HepG2 (cell line): ENCODE data around the gene PTPRH. TPM values are rescaled to one million over a fixed set of nuclear protein-coding genes. Genes with fewer than 3 reads are reported as not detected.

Experiments used
- DPF2 ChIP-seq: sonication (generic); formaldehyde crosslinking; IDR thresholded peaks from 2 replicates; pipeline ENCODE4 v1.4.0; 2020; ENCODE audit warnings: mild to moderate bottlenecking, low read depth, missing genetic modification reagents, borderline replicate concordance
- DRAP1 ChIP-seq: IDR thresholded peaks from 2 replicates; pipeline ENCODE4 v1.6.1; 2016; ENCODE audit warnings: missing genetic modification reagents, missing compliant biosample characterization
- FOXA1 ChIP-seq, 2 experiments: fragments of 450-650 bp in 1 of 2; sonication (generic) in 1 of 2; formaldehyde crosslinking in 1 of 2; IDR thresholded peaks; 2 replicates each; pipeline versions ENCODE4 v1.4.0 to v1.6.1; 2016 to 2020; ENCODE audit warnings: missing genetic modification reagents in 1 of 2
- GABPB1 ChIP-seq: IDR thresholded peaks from 2 replicates; pipeline ENCODE4 v1.6.1; 2016; ENCODE audit warnings: mild to moderate bottlenecking, missing genetic modification reagents, moderate library complexity, missing compliant biosample characterization
- KAT8 ChIP-seq: IDR thresholded peaks from 2 replicates; pipeline ENCODE4 v1.6.1; 2016; ENCODE audit warnings: missing genetic modification reagents, missing compliant biosample characterization
- KDM2A ChIP-seq: sonication (generic); formaldehyde crosslinking; IDR thresholded peaks from 2 replicates; pipeline ENCODE4 v1.4.0; 2020; ENCODE audit warnings: low read depth, missing genetic modification reagents, borderline replicate concordance
- KLF16 ChIP-seq, 2 experiments: sonication (generic) in 1 of 2; formaldehyde crosslinking in 1 of 2; IDR thresholded peaks; 2 replicates each; pipeline versions ENCODE4 v1.6.1 to v1.8.0; 2016 to 2023; ENCODE audit warnings: missing genetic modification reagents in 2 of 2, missing compliant biosample characterization in 1 of 2
- MAX ChIP-seq: IDR thresholded peaks from 2 replicates; pipeline ENCODE4 v1.6.1; 2012; ENCODE audit warnings: inconsistent platforms
- MXI1 ChIP-seq: IDR thresholded peaks from 3 replicates; pipeline ENCODE4 v1.6.1; 2012; ENCODE audit warnings: low read depth, low read length, inconsistent platforms, borderline replicate concordance
- RCOR2 ChIP-seq: IDR thresholded peaks from 2 replicates; pipeline ENCODE4 v1.6.1; 2016; ENCODE audit warnings: missing biosample characterization, missing genetic modification reagents
- SAP130 ChIP-seq: IDR thresholded peaks from 2 replicates; pipeline ENCODE4 v1.6.1; 2016; ENCODE audit warnings: low read depth
- SP4 ChIP-seq: sonication (generic); formaldehyde crosslinking; IDR thresholded peaks from 2 replicates; pipeline ENCODE4 v1.8.1; 2023; ENCODE audit warnings: mild to moderate bottlenecking, missing genetic modification reagents
- TBX2 ChIP-seq: sonication (generic); formaldehyde crosslinking; IDR thresholded peaks from 2 replicates; pipeline ENCODE4 v1.5.0; 2020; ENCODE audit warnings: missing genetic modification reagents, mild to moderate bottlenecking, borderline replicate concordance
- ZIK1 ChIP-seq: sonication (generic); formaldehyde crosslinking; IDR thresholded peaks from 2 replicates; pipeline ENCODE4 v1.5.0; 2020; ENCODE audit warnings: mild to moderate bottlenecking, low read depth, missing genetic modification reagents, borderline replicate concordance
- ZMYM3 ChIP-seq: sonication (generic); formaldehyde crosslinking; IDR thresholded peaks from 2 replicates; pipeline ENCODE4 v1.5.1; 2020; ENCODE audit warnings: mild to moderate bottlenecking, missing genetic modification reagents
- ZNF552 ChIP-seq: sonication (generic); formaldehyde crosslinking; IDR thresholded peaks from 2 replicates; pipeline ENCODE4 v1.9.0; 2022; ENCODE audit warnings: missing genetic modification reagents, mild to moderate bottlenecking, borderline replicate concordance
- ZNF576 ChIP-seq: sonication (generic); formaldehyde crosslinking; IDR thresholded peaks from 2 replicates; pipeline ENCODE4 v1.4.0; 2020; ENCODE audit warnings: mild to moderate bottlenecking, missing genetic modification reagents
- ZNF614 ChIP-seq: IDR thresholded peaks from 2 replicates; pipeline ENCODE4 v1.6.1; 2018; ENCODE audit warnings: missing biosample characterization, missing genetic modification reagents, inconsistent platforms, borderline replicate concordance
- ZNF709 ChIP-seq: sonication (generic); formaldehyde crosslinking; IDR thresholded peaks from 2 replicates; pipeline ENCODE4 v1.5.0; 2020; ENCODE audit warnings: mild to moderate bottlenecking, missing genetic modification reagents
- ZNF747 ChIP-seq: sonication (generic); formaldehyde crosslinking; IDR thresholded peaks from 2 replicates; pipeline ENCODE4 v1.8.1; 2023; ENCODE audit warnings: missing genetic modification reagents, mild to moderate bottlenecking, borderline replicate concordance
- ZSCAN21 ChIP-seq: sonication (generic); formaldehyde crosslinking; IDR thresholded peaks from 2 replicates; pipeline ENCODE4 v1.8.0; 2022; ENCODE audit warnings: mild to moderate bottlenecking, missing genetic modification reagents, moderate library complexity, borderline replicate concordance
- polyA plus RNA-seq, 8 experiments: library from polyadenylated mRNA; depleted of rRNA in 3 of 8; stranded (reverse) in 7 of 8; unstranded in 1 of 8; fragments of >200 nt; fragmentation: Illumina TruSeq in 4 of 8; extraction: Trizol in 4 of 8; gene quantifications; 2 replicates each; pipeline versions ENCODE4 v1.2.1 to v1.2.3, GENCODE V29; 2011 to 2016; ENCODE audit warnings: low read depth in 4 of 8, missing spikeins in 1 of 8, mixed read lengths in 1 of 8; ENCODE audit not compliant: insufficient read depth in 1 of 8
- total RNA-seq, 5 experiments: library from RNA; depleted of rRNA; stranded (reverse); fragments of >200 nt; fragmentation: Illumina TruSeq; extraction: Trizol; gene quantifications; 2 replicates each; pipeline ENCODE4 v1.2.3, GENCODE V29; 2016; ENCODE audit warnings: low read depth in 1 of 5
- TF ChIP-seq, protein P1 (sequence below): sonication (generic); formaldehyde crosslinking; IDR thresholded peaks from 2 replicates; pipeline ENCODE4 v1.4.0; 2020; ENCODE audit warnings: missing genetic modification reagents
- TF ChIP-seq, protein P2 (sequence below), 2 experiments: sonication (generic) in 1 of 2; formaldehyde crosslinking in 1 of 2; IDR thresholded peaks; 2 replicates each; pipeline versions ENCODE4 v1.4.0 to v1.6.1; 2018 to 2020; ENCODE audit warnings: missing genetic modification reagents in 2 of 2, borderline replicate concordance in 1 of 2, low read depth in 1 of 2, mild to moderate bottlenecking in 1 of 2, missing biosample characterization in 1 of 2

PTPRH gene
- total and polyA plus RNA-seq, 2 of the 13 experiments (the other 11 are each of a cell fraction or from before 2014, with no cell fraction given) = 14.7 to 125 TPM

GRCh38 chr19:55256562-55257460, 47.5 kb upstream of the PTPRH start (continued):
- TF ChIP-seq DRAP1 (CRISPR knock-in tag) = peak; percentile 62; the same call in 1 of the 2 replicates
- no peak for TF ChIP-seq KAT8 (CRISPR knock-in tag)
- peak; percentile 77; the same call in 1 of the 2 replicates for TF ChIP-seq TBX2 (CRISPR knock-in tag)
- no peak for TF ChIP-seq ZNF747 (CRISPR knock-in tag)
- 0 out of 2 replicates have a peak, but pooled peaks have one; percentile 1 for TF ChIP-seq GABPB1 (CRISPR knock-in tag)
- peak in 1 of 2 experiments; percentile 20; a peak in 1 of 4 replicates for TF ChIP-seq KLF16 (CRISPR knock-in tag; IDR thresholded peaks at IDR 0.05)
- no peak for TF ChIP-seq SP4 (CRISPR knock-in tag)
- peak; percentile 39; the same call in 1 of the 2 replicates for TF ChIP-seq MAX
- peak; percentile 17; the same call in 1 of the 2 replicates for TF ChIP-seq ZIK1 (CRISPR knock-in tag)
- TF ChIP-seq ZNF552 (CRISPR knock-in tag) = no peak
- TF ChIP-seq ZNF614 (CRISPR knock-in tag) = peak; percentile 44; the same call in 1 of the 2 replicates
- TF ChIP-seq ZMYM3 = no peak
- no peak for TF ChIP-seq KDM2A (CRISPR knock-in tag)
- TF ChIP-seq SAP130 (CRISPR knock-in tag) = peak; percentile 71
- TF ChIP-seq MXI1 = peak; percentile 16; the same call in 1 of the 3 replicates
- TF ChIP-seq, protein P1, sequence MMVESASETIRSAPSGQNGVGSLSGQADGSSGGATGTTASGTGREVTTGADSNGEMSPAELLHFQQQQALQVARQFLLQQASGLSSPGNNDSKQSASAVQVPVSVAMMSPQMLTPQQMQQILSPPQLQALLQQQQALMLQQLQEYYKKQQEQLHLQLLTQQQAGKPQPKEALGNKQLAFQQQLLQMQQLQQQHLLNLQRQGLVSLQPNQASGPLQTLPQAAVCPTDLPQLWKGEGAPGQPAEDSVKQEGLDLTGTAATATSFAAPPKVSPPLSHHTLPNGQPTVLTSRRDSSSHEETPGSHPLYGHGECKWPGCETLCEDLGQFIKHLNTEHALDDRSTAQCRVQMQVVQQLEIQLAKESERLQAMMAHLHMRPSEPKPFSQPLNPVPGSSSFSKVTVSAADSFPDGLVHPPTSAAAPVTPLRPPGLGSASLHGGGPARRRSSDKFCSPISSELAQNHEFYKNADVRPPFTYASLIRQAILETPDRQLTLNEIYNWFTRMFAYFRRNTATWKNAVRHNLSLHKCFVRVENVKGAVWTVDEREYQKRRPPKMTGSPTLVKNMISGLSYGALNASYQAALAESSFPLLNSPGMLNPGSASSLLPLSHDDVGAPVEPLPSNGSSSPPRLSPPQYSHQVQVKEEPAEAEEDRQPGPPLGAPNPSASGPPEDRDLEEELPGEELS (CRISPR knock-in tag) = peak; percentile 45; the same call in 1 of the 2 replicates
- TF ChIP-seq ZSCAN21 (CRISPR knock-in tag) = no peak; the same call in 1 of the 2 replicates
- TF ChIP-seq RCOR2 (CRISPR knock-in tag) = no peak
- TF ChIP-seq DPF2 (CRISPR knock-in tag) = peak; percentile 72; the same call in 1 of the 2 replicates
- TF ChIP-seq, protein P2, sequence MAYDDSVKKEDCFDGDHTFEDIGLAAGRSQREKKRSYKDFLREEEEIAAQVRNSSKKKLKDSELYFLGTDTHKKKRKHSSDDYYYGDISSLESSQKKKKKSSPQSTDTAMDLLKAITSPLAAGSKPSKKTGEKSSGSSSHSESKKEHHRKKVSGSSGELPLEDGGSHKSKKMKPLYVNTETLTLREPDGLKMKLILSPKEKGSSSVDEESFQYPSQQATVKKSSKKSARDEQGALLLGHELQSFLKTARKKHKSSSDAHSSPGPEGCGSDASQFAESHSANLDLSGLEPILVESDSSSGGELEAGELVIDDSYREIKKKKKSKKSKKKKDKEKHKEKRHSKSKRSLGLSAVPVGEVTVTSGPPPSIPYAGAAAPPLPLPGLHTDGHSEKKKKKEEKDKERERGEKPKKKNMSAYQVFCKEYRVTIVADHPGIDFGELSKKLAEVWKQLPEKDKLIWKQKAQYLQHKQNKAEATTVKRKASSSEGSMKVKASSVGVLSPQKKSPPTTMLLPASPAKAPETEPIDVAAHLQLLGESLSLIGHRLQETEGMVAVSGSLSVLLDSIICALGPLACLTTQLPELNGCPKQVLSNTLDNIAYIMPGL (CRISPR knock-in tag; IDR thresholded peaks at IDR 0.05; ENCODE audit: borderline replicate concordance in 1 of 2, low read depth in 1 of 2) = 0 out of 4 replicates have a peak, but pooled peaks of 1 of the 2 experiments have one; percentile 23
- no peak for TF ChIP-seq ZNF709 (CRISPR knock-in tag)
- TF ChIP-seq FOXA1 (IDR thresholded peaks at IDR 0.05) = no peak
- no peak for TF ChIP-seq FOXA1 (CRISPR knock-in tag; IDR thresholded peaks at IDR 0.05)
- TF ChIP-seq ZNF576 (CRISPR knock-in tag) = no peak
